8988T (cell line): Measurements from ENCODE around the gene GNAQ.
"Not testable (repeated sequence)": the region's sequence is repeated elsewhere in the genome, so short reads cannot be mapped to it uniquely, and the experiment has no call there.

Experiments
- DNase-seq: peaks from one replicate; pipeline ENCODE4 v3.0.0; 2011

GNAQ gene

GRCh38 chr9:77725046-77725694, 306.4 kb downstream of the GNAQ start:
- no peak for DNase-seq

- not testable (repeated sequence) for DNase-seq
These were observed 310.5 kb downstream of the GNAQ start for GRCh38 chr9:77721156-77721555.

GRCh38 chr9:77719321-77719720, 312.3 kb downstream of the GNAQ start:
- DNase-seq: no peak

- DNase-seq: not testable (repeated sequence)
These were observed 313.3 kb downstream of the GNAQ start for GRCh38 chr9:77718298-77718640.

- not testable (repeated sequence) for DNase-seq
These were observed 313.9 kb downstream of the GNAQ start for GRCh38 chr9:77717608-77718297.

GRCh38 chr9:77714077-77714549, 317.5 kb downstream of the GNAQ start:
- no peak for DNase-seq

- DNase-seq: peak; percentile 20
These were observed 319.0 kb downstream of the GNAQ start for GRCh38 chr9:77712533-77713130.

GRCh38 chr9:77710965-77711648, 320.5 kb downstream of the GNAQ start:
- no peak for DNase-seq

GRCh38 chr9:77710316-77710715, 321.3 kb downstream of the GNAQ start:
- DNase-seq: no peak

GRCh38 chr9:77708064-77708815, 323.4 kb downstream of the GNAQ start:
- no peak for DNase-seq

- peak; percentile 49 for DNase-seq
These were observed 324.1 kb downstream of the GNAQ start for GRCh38 chr9:77707383-77708063.

- DNase-seq: no peak
These were observed 326.0 kb downstream of the GNAQ start for GRCh38 chr9:77705636-77706035.

GRCh38 chr9:77702521-77703390, 328.9 kb downstream of the GNAQ start:
- not testable (repeated sequence) for DNase-seq

GRCh38 chr9:77697238-77697984, 334.2 kb downstream of the GNAQ start:
- no peak for DNase-seq

- DNase-seq: not testable (repeated sequence)
These were observed 340.9 kb downstream of the GNAQ start for GRCh38 chr9:77690723-77691122.

- DNase-seq: not testable (repeated sequence)
These were observed 341.5 kb downstream of the GNAQ start for GRCh38 chr9:77690119-77690518.

GRCh38 chr9:77687737-77688136, 343.9 kb downstream of the GNAQ start:
- DNase-seq: not testable (repeated sequence)

GRCh38 chr9:77680581-77680980, 351.0 kb downstream of the GNAQ start:
- no peak for DNase-seq

- DNase-seq: no peak
These were observed 351.8 kb downstream of the GNAQ start for GRCh38 chr9:77679661-77680368.

GRCh38 chr9:77679088-77679487, 352.5 kb downstream of the GNAQ start:
- DNase-seq: no peak
